H9 (cell line): ENCODE measurements around the gene RALGAPA2. TPM values are rescaled to one million over a fixed set of nuclear protein-coding genes. Genes with fewer than 3 reads are reported as not detected.

ENCODE experiments used
- DNase-seq: peaks from one replicate; pipeline ENCODE4 v3.0.0-alpha.2; 2017
- H2AFZ ChIP-seq: one replicate; pipeline ENCODE4 v1.6.1; 2013; ENCODE audit warnings: mild to moderate bottlenecking, low read length, control low read depth, moderate library complexity
- H2AK5ac ChIP-seq: 2 replicates; pipeline ENCODE4 v1.6.1; 2013; ENCODE audit warnings: low read length, control low read depth, mixed read lengths; ENCODE audit not compliant: insufficient read length
- H2BK120ac ChIP-seq: one replicate; pipeline ENCODE4 v1.6.1; 2013; ENCODE audit warnings: low read depth, mild to moderate bottlenecking, low read length, control low read depth, inconsistent platforms; ENCODE audit not compliant: poor library complexity, severe bottlenecking
- H2BK12ac ChIP-seq: 2 replicates; pipeline ENCODE4 v1.6.1; 2013; ENCODE audit warnings: low read length, control low read depth, mixed read lengths, low read depth; ENCODE audit not compliant: insufficient read length
- H2BK15ac ChIP-seq: 2 replicates; pipeline ENCODE4 v1.6.1; 2013; ENCODE audit warnings: low read depth, low read length, control low read depth
- H2BK20ac ChIP-seq: one replicate; pipeline ENCODE4 v1.6.1; 2013; ENCODE audit warnings: low read depth, mild to moderate bottlenecking, low read length, control low read depth, inconsistent platforms; ENCODE audit not compliant: poor library complexity, severe bottlenecking
- H2BK5ac ChIP-seq: 2 replicates; pipeline ENCODE4 v1.6.1; 2013; ENCODE audit warnings: low read length, control low read depth, mixed read lengths; ENCODE audit not compliant: insufficient read length
- H3K14ac ChIP-seq: 2 replicates; pipeline ENCODE4 v1.6.1; 2013; ENCODE audit warnings: low read length, control low read depth; ENCODE audit not compliant: insufficient read depth
- H3K18ac ChIP-seq: 2 replicates; pipeline ENCODE4 v1.6.1; 2013; ENCODE audit warnings: low read depth, mild to moderate bottlenecking, mixed read lengths, low read length, control low read depth; ENCODE audit not compliant: insufficient read length
- H3K23ac ChIP-seq: 2 replicates; pipeline ENCODE4 v1.6.1; 2013; ENCODE audit warnings: low read length, control low read depth, mixed read lengths, low read depth; ENCODE audit not compliant: insufficient read length
- H3K23me2 ChIP-seq: 2 replicates; pipeline ENCODE4 v1.6.1; 2013; ENCODE audit warnings: low read depth, mild to moderate bottlenecking, mixed read lengths, low read length, control low read depth; ENCODE audit not compliant: insufficient read length, poor library complexity, severe bottlenecking
- H3K27ac ChIP-seq: 2 replicates; pipeline ENCODE4 v1.5.1; 2013; ENCODE audit warnings: low read length, control low read depth, mixed read lengths, low read depth; ENCODE audit not compliant: insufficient read length
- H3K27me3 ChIP-seq: 2 replicates; pipeline ENCODE4 v1.6.1; 2013; ENCODE audit warnings: low read length, control low read depth, inconsistent platforms; ENCODE audit not compliant: insufficient read depth
- H3K4ac ChIP-seq: 2 replicates; pipeline ENCODE4 v1.6.1; 2013; ENCODE audit warnings: low read depth, mild to moderate bottlenecking, control low read depth, inconsistent platforms, low read length, moderate library complexity
- H3K4me1 ChIP-seq: 2 replicates; pipeline ENCODE4 v1.6.1; 2013; ENCODE audit warnings: low read length, control low read depth, inconsistent platforms; ENCODE audit not compliant: insufficient read depth
- H3K4me2 ChIP-seq: 2 replicates; pipeline ENCODE4 v1.6.1; 2013; ENCODE audit warnings: low read length, control low read depth, mixed read lengths; ENCODE audit not compliant: insufficient read length, insufficient read depth
- H3K56ac ChIP-seq: 2 replicates; pipeline ENCODE4 v1.6.1; 2013; ENCODE audit warnings: low read depth, mild to moderate bottlenecking, mixed read lengths, low read length, control low read depth; ENCODE audit not compliant: insufficient read length
- H3K79me1 ChIP-seq: 2 replicates; pipeline ENCODE4 v1.6.1; 2013; ENCODE audit warnings: low read depth, mild to moderate bottlenecking, moderate library complexity, low read length, control low read depth, inconsistent platforms; ENCODE audit not compliant: insufficient read depth, poor library complexity, severe bottlenecking
- H3K79me2 ChIP-seq: 2 replicates; pipeline ENCODE4 v1.6.1; 2013; ENCODE audit warnings: low read length, control low read depth, inconsistent platforms; ENCODE audit not compliant: insufficient read depth
- H3K9ac ChIP-seq: 2 replicates; pipeline ENCODE4 v1.6.1; 2013; ENCODE audit warnings: low read length, control low read depth, mixed read lengths; ENCODE audit not compliant: insufficient read length; ENCODE audit errors: extremely low read depth
- H3K9me3 ChIP-seq: one replicate; pipeline ENCODE4 v1.6.1; 2013; ENCODE audit warnings: low read depth, low read length, inconsistent platforms; ENCODE audit not compliant: control insufficient read depth
- H3T11ph ChIP-seq: one replicate; pipeline ENCODE4 v1.6.1; 2013; ENCODE audit warnings: mild to moderate bottlenecking, low read length, control low read depth, inconsistent platforms
- H4K20me1 ChIP-seq: one replicate; pipeline ENCODE4 v1.6.1; 2013; ENCODE audit not compliant: control insufficient read depth, insufficient read length, insufficient read depth
- H4K5ac ChIP-seq: 2 replicates; pipeline ENCODE4 v1.6.1; 2013; ENCODE audit warnings: low read depth, mild to moderate bottlenecking, mixed read lengths, low read length, control low read depth; ENCODE audit not compliant: insufficient read length
- H4K8ac ChIP-seq: replicated peaks from 2 replicates; pipeline ENCODE4 v1.6.1; 2013; ENCODE audit warnings: low read length, control low read depth, mixed read lengths, low read depth; ENCODE audit not compliant: insufficient read length
- H4K91ac ChIP-seq: 2 replicates; pipeline ENCODE4 v1.6.1; 2013; ENCODE audit warnings: low read depth, mild to moderate bottlenecking, moderate library complexity, mixed read lengths, low read length, control low read depth; ENCODE audit not compliant: insufficient read length
- H3K27ac Mint-ChIP-seq, 3 experiments: 2 replicates in 2 of 3; 3 replicates in 1 of 3; pipeline ENCODE4 v1.8.0; 2020 to 2021; ENCODE audit warnings: mixed read lengths in 3 of 3, mild to moderate bottlenecking in 1 of 3, moderate library complexity in 1 of 3
- H3K27me3 Mint-ChIP-seq: 2 replicates; pipeline ENCODE4 v1.8.0; 2021; ENCODE audit warnings: low read depth, mild to moderate bottlenecking, moderate library complexity, mixed read lengths
- H3K36me3 Mint-ChIP-seq, 3 experiments: 2 replicates in 2 of 3; 3 replicates in 1 of 3; pipeline ENCODE4 v1.8.0; 2020 to 2021; ENCODE audit warnings: low read depth in 3 of 3, mixed read lengths in 3 of 3; ENCODE audit not compliant: insufficient read depth in 1 of 3
- H3K4me1 Mint-ChIP-seq, 2 experiments: 2 replicates each; pipeline ENCODE4 v1.8.0; 2020; ENCODE audit warnings: mixed read lengths in 2 of 2
- H3K4me3 Mint-ChIP-seq, 2 experiments: 2 replicates in 1 of 2; 3 replicates in 1 of 2; pipeline ENCODE4 v1.8.0; 2020 to 2021; ENCODE audit warnings: mild to moderate bottlenecking in 2 of 2, mixed read lengths in 2 of 2, moderate library complexity in 1 of 2
- H3K9me3 Mint-ChIP-seq, 2 experiments: 2 replicates in 1 of 2; 3 replicates in 1 of 2; pipeline ENCODE4 v1.8.0; 2020; ENCODE audit warnings: mild to moderate bottlenecking in 2 of 2, mixed read lengths in 2 of 2, moderate library complexity in 1 of 2
- CTCF ChIP-seq: fragments of 200-600 bp; sonication (generic); conservative IDR thresholded peaks from 3 replicates; pipeline ENCODE4 v1.8.0; 2021; ENCODE audit warnings: antibody characterized with exemption, mild to moderate bottlenecking
- WGBS: extraction: QIAGEN DNeasy Blood & Tissue Kit; methylation state at CpG from one replicate; pipeline ENCODE4 v1.1.7; 2013; ENCODE audit warnings: missing lambda C conversion rate, low lambda C conversion rate, mixed read lengths; ENCODE audit not compliant: insufficient read length; ENCODE audit errors: extremely low coverage; 5-methylcytosine and 5-hydroxymethylcytosine counted together
- total RNA-seq: library from RNA; stranded (reverse); gene quantifications from 2 replicates; pipeline ENCODE4 v1.2.1, GENCODE V29; 2021

RALGAPA2 gene
- total RNA-seq, 1 experiment from 2014 or later = 16.6 TPM

DNA sequence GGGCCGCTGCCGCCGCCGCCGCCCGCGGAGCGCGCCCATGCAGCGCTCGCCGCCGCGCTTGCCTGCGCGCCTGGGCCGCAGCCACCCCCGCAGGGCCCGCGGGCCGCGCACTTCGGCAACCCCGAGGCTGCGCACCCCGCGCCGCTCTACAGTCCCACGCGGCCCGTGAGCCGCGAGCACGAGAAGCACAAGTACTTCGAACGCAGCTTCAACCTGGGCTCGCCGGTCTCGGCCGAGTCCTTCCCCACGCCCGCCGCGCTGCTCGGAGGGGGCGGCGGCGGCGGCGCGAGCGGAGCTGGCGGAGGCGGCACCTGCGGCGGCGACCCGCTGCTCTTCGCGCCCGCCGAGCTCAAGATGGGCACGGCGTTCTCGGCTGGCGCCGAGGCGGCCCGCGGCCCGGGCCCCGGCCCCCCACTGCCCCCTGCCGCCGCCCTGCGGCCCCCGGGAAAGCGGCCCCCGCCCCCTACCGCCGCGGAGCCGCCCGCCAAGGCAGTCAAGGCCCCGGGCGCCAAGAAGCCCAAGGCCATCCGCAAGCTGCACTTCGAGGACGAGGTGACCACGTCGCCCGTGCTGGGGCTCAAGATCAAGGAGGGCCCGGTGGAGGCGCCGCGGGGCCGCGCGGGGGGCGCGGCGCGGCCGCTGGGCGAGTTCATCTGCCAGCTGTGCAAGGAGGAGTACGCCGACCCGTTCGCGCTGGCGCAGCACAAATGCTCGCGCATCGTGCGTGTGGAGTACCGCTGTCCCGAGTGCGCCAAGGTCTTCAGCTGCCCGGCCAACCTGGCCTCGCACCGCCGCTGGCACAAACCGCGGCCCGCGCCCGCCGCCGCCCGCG is 343.8 kb downstream of the RALGAPA2 start:
- peaks cover 32% of the 10 kb centered on the region for H3K23me2 ChIP-seq
- H3K27ac ChIP-seq = no peak overlapping the region
- H2AFZ ChIP-seq = no peak overlapping the region
- H2BK20ac ChIP-seq = no peak overlapping the region
- Mint-ChIP-seq H3K4me3 (peak overlapping the region in 1 of 2 experiments; percentile 57; a peak in 2 of 5 replicates), H3K36me3 (no peaks in the 10 kb centered on the region; a peak in 1 of 7 replicates), H3K4me1 (peaks cover 56 to 60% of the 10 kb centered on the region in 2 experiments), H3K9me3 (peaks cover 0 to 2% of the 10 kb centered on the region in 2 experiments; a peak in 3 of 5 replicates), H3K27me3 (peaks cover 86% of the 10 kb centered on the region), H3K27ac (no peak overlapping the region)
- DNase-seq = peak; percentile 36
- H2BK120ac ChIP-seq = no peak overlapping the region
- H3K4me2 ChIP-seq = peak overlapping the region; percentile 69
- H4K5ac ChIP-seq = no peak overlapping the region
- no peaks in the 10 kb centered on the region for H3K9me3 ChIP-seq
- no peaks in the 10 kb centered on the region for H3K79me2 ChIP-seq
- WGBS = no CpG with 5 or more reads among the region's 130 CpGs
- no peak overlapping the region; the same call in 1 of the 2 replicates for H2BK15ac ChIP-seq
- peaks cover 35% of the 10 kb centered on the region for H3K27me3 ChIP-seq
- no peak overlapping the region for H2BK12ac ChIP-seq
- H3K23ac ChIP-seq = no peak overlapping the region
- no peak overlapping the region for H3K56ac ChIP-seq
- H3T11ph ChIP-seq = no peak overlapping the region
- H3K4ac ChIP-seq = no peak overlapping the region
- no peak overlapping the region for H3K18ac ChIP-seq
- peak overlapping the region; percentile 62; the same call in 1 of the 2 replicates for H3K14ac ChIP-seq
- no peak overlapping the region for H2BK5ac ChIP-seq
- TF ChIP-seq CTCF = no peak
- H3K79me1 ChIP-seq = no peaks in the 10 kb centered on the region
- H3K9ac ChIP-seq = no peak overlapping the region
- no peaks in the 10 kb centered on the region for H4K20me1 ChIP-seq
- H3K4me1 ChIP-seq = peaks cover 13% of the 10 kb centered on the region; the same call in 1 of the 2 replicates
- no peak overlapping the region for H4K8ac ChIP-seq
- no peak overlapping the region for H2AK5ac ChIP-seq
- H4K91ac ChIP-seq = no peak overlapping the region
